NCI-H2196 (cell line): ENCODE measurements around the gene MRPL49.
A peak's percentile ranks its signal among the peaks of the same experiment; 100 is the strongest.

Experiments used
- DNase-seq: peaks from one replicate; lab custom pipeline; 2025; ENCODE audit not compliant: unreplicated experiment; lab: John Stamatoyannopoulos, UW

The MRPL49 gene

GRCh38 chr11:65121865-65122696 is at the start of gene MRPL49, which contains the start of gene FAU:
Gene MRPL49 (plus strand): TSS chr11:65122321. CDS start chr11:65122347, 26 bp downstream.
Gene FAU (minus strand): TSS chr11:65122134. CDS start chr11:65121813, 321 bp downstream.
- peak; percentile 99 for DNase-seq

- DNase-seq: no peak
These were observed 49.5 kb upstream of the MRPL49 start for GRCh38 chr11:65072631-65072966.

GRCh38 chr11:65077451-65077850 is 44.7 kb upstream of the MRPL49 start:
- DNase-seq: no peak

GRCh38 chr11:65078151-65078550 is 44.0 kb upstream of the MRPL49 start:
- peak; percentile 56 for DNase-seq

- no peak for DNase-seq
These were observed 43.3 kb upstream of the MRPL49 start for GRCh38 chr11:65078786-65079342.

- no peak for DNase-seq
These were observed 38.8 kb upstream of the MRPL49 start for GRCh38 chr11:65083134-65083833.

GRCh38 chr11:65083834-65084597 is 38.1 kb upstream of the MRPL49 start, which contains the start of the genes CDCA5 and ZFPL1:
Gene CDCA5 (minus strand): TSS chr11:65084040. CDS start chr11:65083978, 62 bp downstream.
Gene ZFPL1 (plus strand): TSS chr11:65084222. CDS start chr11:65084699, 477 bp downstream.
- peak; percentile 96 for DNase-seq

- DNase-seq: no peak
These were observed 37.3 kb upstream of the MRPL49 start for GRCh38 chr11:65084598-65085375.

- DNase-seq: no peak
These were observed 36.7 kb upstream of the MRPL49 start for GRCh38 chr11:65085446-65085845.

GRCh38 chr11:65086809-65087208 is 35.3 kb upstream of the MRPL49 start:
- no peak for DNase-seq

GRCh38 chr11:65087216-65087615 is 34.9 kb upstream of the MRPL49 start:
- DNase-seq: no peak

- DNase-seq: no peak
These were observed 34.3 kb upstream of the MRPL49 start for GRCh38 chr11:65087827-65088226.

GRCh38 chr11:65089621-65090020 is 32.5 kb upstream of the MRPL49 start:
- DNase-seq: no peak

GRCh38 chr11:65090628-65091027 is 31.5 kb upstream of the MRPL49 start:
- no peak for DNase-seq

- DNase-seq: no peak
These were observed 26.7 kb upstream of the MRPL49 start for GRCh38 chr11:65095427-65095826.

GRCh38 chr11:65095974-65096806 is 25.9 kb upstream of the MRPL49 start, which contains the start of gene VPS51:
Gene VPS51 (plus strand): TSS chr11:65096214. CDS start chr11:65096251, 37 bp downstream.
- peak; percentile 89 for DNase-seq

GRCh38 chr11:65096926-65097325 is 25.2 kb upstream of the MRPL49 start:
- DNase-seq: no peak

- peak; percentile 48 for DNase-seq
These were observed 21.3 kb upstream of the MRPL49 start for GRCh38 chr11:65100674-65101350.
